PC-9 (cell line): ENCODE measurements around the gene CDH15. TPM values are rescaled to one million over a fixed set of nuclear protein-coding genes. Genes with fewer than 3 reads are reported as not detected.

ENCODE experiments used
- BruUV-seq: library from RNA; stranded (reverse); fragments of 400-500 nt; replicated peaks from 2 replicates; lab custom pipeline; 2021; lab: Mats Ljungman, UMichigan
- CTCF ChIA-PET: fragments of 300-600 bp; sonication (Branson Sonifier 250); formaldehyde crosslinking; loops from one replicate; lab custom pipeline; 2022; ENCODE audit warnings: antibody characterized with exemption; lab: Charles Lee
- POLR2A ChIA-PET: fragments of 300-600 bp; sonication (Branson Sonifier 250); formaldehyde crosslinking; loops from one replicate; lab custom pipeline; 2022; ENCODE audit warnings: antibody characterized with exemption; ENCODE audit not compliant: unreplicated experiment; lab: Charles Lee
- DNase-seq, 2 experiments: peaks; one replicate each; pipeline versions ENCODE4 v3.0.0 to v3.0.0-alpha.2; 2015 to 2022; ENCODE audit warnings: mixed read lengths in 1 of 2
- H2AFZ ChIP-seq: fragments of 200-600 bp; sonication (generic); 2 replicates; pipeline ENCODE4 v1.8.1; 2017; ENCODE audit warnings: antibody characterized with exemption
- H3F3A ChIP-seq: fragments of 200-600 bp; sonication (generic); 2 replicates; pipeline ENCODE4 v1.8.1; 2017; ENCODE audit warnings: antibody characterized with exemption, mild to moderate bottlenecking, low read depth; ENCODE audit not compliant: insufficient read depth
- H3K27ac ChIP-seq: fragments of 200-600 bp; sonication (generic); 2 replicates; pipeline ENCODE4 v1.6.1; 2016; ENCODE audit warnings: mixed run types
- H3K27me3 ChIP-seq: fragments of 200-600 bp; sonication (generic); 2 replicates; pipeline ENCODE4 v1.6.1; 2016; ENCODE audit warnings: low read depth, mixed run types; ENCODE audit not compliant: insufficient read depth
- H3K36me3 ChIP-seq: fragments of 200-600 bp; sonication (generic); 2 replicates; pipeline ENCODE4 v1.6.1; 2016; ENCODE audit warnings: low read depth, mixed run types
- H3K4me1 ChIP-seq: fragments of 200-600 bp; sonication (generic); replicated peaks from 2 replicates; pipeline ENCODE4 v1.6.1; 2016; ENCODE audit warnings: mixed run types; ENCODE audit not compliant: insufficient read depth
- H3K4me2 ChIP-seq: fragments of 200-600 bp; sonication (generic); 2 replicates; pipeline ENCODE4 v1.6.1; 2017; ENCODE audit warnings: mixed run types
- H3K4me3 ChIP-seq: fragments of 200-600 bp; sonication (generic); 2 replicates; pipeline ENCODE4 v1.6.1; 2016; ENCODE audit warnings: mixed run types
- H3K79me2 ChIP-seq: fragments of 200-600 bp; sonication (generic); 2 replicates; pipeline ENCODE4 v1.6.1; 2017; ENCODE audit warnings: low read depth, mixed run types
- H3K9me2 ChIP-seq: fragments of 200-600 bp; sonication (generic); 2 replicates; pipeline ENCODE4 v1.8.1; 2017; ENCODE audit warnings: mild to moderate bottlenecking; ENCODE audit not compliant: insufficient read depth
- H3K9me3 ChIP-seq: fragments of 200-600 bp; sonication (generic); 2 replicates; pipeline ENCODE4 v1.8.1; 2016; ENCODE audit warnings: low read depth; ENCODE audit not compliant: insufficient read depth
- H4K20me1 ChIP-seq: fragments of 200-600 bp; sonication (generic); 2 replicates; pipeline ENCODE4 v1.8.1; 2017; ENCODE audit not compliant: insufficient read depth
- EZH2 ChIP-seq: fragments of 200-600 bp; sonication (generic); IDR thresholded peaks from 2 replicates; pipeline ENCODE4 v1.8.0; 2017; ENCODE audit warnings: antibody characterized with exemption, low read depth
- intact Hi-C: fragments of 100-400 bp; cut with micrococcal nuclease; formaldehyde crosslinking; loops from one replicate; pipeline ENCODE4 v1.10.0; 2022; ENCODE audit not compliant: unreplicated experiment
- total RNA-seq: library from RNA; stranded (reverse); gene quantifications from 2 replicates; pipeline ENCODE4 v1.2.3, GENCODE V29; 2021
- TF ChIP-seq, protein P1 (sequence below): fragments of 200-600 bp; sonication (generic); conservative IDR thresholded peaks from 2 replicates; pipeline ENCODE4 v1.6.1; 2017; ENCODE audit warnings: mixed run types, antibody characterized with exemption, mild to moderate bottlenecking, moderate library complexity

Gene CDH15
- total RNA-seq, 1 experiment from 2014 or later: not detected

DNA sequence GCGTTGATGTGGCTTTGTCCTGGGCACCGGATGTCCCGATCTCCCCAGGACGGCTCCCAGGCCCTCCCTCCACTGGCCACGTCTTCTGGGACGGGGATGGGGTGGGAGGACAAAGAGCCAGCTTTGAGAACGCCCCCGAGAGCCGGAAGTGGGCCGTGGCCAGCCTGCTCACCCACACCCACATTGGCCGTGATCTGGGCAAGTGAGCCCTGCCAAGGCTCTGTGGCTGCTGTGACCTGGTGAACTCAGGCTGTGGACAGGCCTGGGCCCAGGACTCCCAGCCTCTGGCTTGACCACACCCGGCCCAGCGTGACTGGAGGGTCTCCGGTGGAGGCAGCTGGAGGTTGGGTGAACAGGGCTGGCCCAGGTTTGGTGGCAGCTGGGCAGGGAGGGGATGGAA is 3.3 kb downstream of the CDH15 start:
- H3K36me3 ChIP-seq: no peaks in the 10 kb centered on the region
- ChIA-PET POLR2A (no interaction called here), CTCF (interaction anchor here (0.5 kb wide), 1 partner anchor 156 kb away, joined by 5 read pairs; no protein-coding TSS in a partner anchor)
- no peaks in the 10 kb centered on the region for H3K9me2 ChIP-seq
- no peak overlapping the region for H2AFZ ChIP-seq
- no peak overlapping the region for H3K27ac ChIP-seq
- H3K4me1 ChIP-seq: peaks cover 11% of the 10 kb centered on the region
- H3F3A ChIP-seq: peaks cover 11% of the 10 kb centered on the region; the same call in 1 of the 2 replicates
- no peaks in the 10 kb centered on the region for H3K79me2 ChIP-seq
- H4K20me1 ChIP-seq: no peaks in the 10 kb centered on the region; the same call in none of the 2 replicates
- intact Hi-C loops: loop anchor here (10.0 kb wide), 1 partner anchor 720 kb away; the partner anchor contains the start of gene ZFPM1
- no TSS peak for BruUV-seq
- DNase-seq: no peak
- no peaks in the 10 kb centered on the region for H3K9me3 ChIP-seq
- H3K27me3 ChIP-seq: peaks cover 35% of the 10 kb centered on the region
- TF ChIP-seq, protein P1, sequence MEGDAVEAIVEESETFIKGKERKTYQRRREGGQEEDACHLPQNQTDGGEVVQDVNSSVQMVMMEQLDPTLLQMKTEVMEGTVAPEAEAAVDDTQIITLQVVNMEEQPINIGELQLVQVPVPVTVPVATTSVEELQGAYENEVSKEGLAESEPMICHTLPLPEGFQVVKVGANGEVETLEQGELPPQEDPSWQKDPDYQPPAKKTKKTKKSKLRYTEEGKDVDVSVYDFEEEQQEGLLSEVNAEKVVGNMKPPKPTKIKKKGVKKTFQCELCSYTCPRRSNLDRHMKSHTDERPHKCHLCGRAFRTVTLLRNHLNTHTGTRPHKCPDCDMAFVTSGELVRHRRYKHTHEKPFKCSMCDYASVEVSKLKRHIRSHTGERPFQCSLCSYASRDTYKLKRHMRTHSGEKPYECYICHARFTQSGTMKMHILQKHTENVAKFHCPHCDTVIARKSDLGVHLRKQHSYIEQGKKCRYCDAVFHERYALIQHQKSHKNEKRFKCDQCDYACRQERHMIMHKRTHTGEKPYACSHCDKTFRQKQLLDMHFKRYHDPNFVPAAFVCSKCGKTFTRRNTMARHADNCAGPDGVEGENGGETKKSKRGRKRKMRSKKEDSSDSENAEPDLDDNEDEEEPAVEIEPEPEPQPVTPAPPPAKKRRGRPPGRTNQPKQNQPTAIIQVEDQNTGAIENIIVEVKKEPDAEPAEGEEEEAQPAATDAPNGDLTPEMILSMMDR: no peak
- no peak for TF ChIP-seq EZH2
- H3K4me2 ChIP-seq: no peak overlapping the region
- H3K4me3 ChIP-seq: no peak overlapping the region

DNA sequence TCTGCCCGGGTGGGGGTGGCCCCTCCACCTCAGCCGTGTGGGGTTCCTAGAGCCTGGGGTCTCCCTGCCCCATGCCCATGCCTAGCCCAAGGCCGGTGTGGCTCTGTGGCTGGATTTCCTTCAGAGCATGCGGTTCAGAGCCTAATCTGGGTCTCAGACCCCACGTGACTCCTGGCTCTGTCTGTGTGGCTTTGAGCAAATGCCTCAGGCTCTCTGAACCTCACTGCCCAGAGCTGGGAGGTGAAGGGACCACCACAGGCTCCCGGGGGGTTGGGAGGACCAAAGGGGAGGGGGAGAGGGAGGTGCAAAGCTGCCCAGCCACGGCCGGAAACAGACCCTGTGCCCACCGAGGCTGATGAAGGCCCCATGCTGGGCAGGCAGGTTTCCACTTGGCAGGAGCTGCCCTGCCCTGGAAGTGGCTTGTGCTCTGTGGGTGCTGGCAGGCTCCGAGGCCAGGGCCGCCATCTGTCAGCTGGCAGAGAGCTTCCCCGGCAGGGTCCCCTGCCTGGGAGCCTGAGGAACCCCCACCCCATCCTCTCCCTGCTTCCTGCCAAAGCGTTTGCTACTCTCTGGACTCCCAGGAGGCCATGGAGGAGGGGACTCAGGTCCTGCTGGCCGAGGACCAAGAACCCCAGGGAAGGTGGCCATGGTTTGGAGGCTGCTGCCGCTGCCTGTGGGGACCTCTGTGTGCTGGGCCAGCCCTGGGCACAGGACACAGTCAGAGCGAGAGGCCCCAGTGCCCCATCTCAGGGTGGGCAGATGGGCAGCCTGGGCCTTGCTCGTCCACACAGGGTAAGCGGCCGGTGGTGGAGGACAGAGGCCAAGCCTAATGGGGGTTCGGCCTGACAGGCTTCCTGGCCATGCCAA is 4.0 kb downstream of the CDH15 start:
- intact Hi-C loops: loop anchor here (10.0 kb wide), 1 partner anchor 721 kb away; the partner anchor contains the start of gene ZFPM1
- Histone ChIP-seq H3K27ac (no peak overlapping the region), H3K4me1 (peaks cover 11% of the 10 kb centered on the region), H3F3A (peaks cover 6% of the 10 kb centered on the region; the same call in 1 of the 2 replicates), H3K79me2 (no peaks in the 10 kb centered on the region), H3K4me2 (no peak overlapping the region), H3K9me3 (no peaks in the 10 kb centered on the region), H2AFZ (no peak overlapping the region), H3K27me3 (peaks cover 35% of the 10 kb centered on the region), H3K9me2 (no peaks in the 10 kb centered on the region), H4K20me1 (no peaks in the 10 kb centered on the region; the same call in none of the 2 replicates), H3K36me3 (no peaks in the 10 kb centered on the region), H3K4me3 (no peak overlapping the region)
- BruUV-seq: no TSS peak
- no peak for TF ChIP-seq EZH2
- TF ChIP-seq, protein P1: no peak
- no peak for DNase-seq
- POLR2A ChIA-PET: no interaction called here
- CTCF ChIA-PET: interaction anchor here (0.5 kb wide), 1 partner anchor 155 kb away, joined by 5 read pairs; no protein-coding TSS in a partner anchor

DNA sequence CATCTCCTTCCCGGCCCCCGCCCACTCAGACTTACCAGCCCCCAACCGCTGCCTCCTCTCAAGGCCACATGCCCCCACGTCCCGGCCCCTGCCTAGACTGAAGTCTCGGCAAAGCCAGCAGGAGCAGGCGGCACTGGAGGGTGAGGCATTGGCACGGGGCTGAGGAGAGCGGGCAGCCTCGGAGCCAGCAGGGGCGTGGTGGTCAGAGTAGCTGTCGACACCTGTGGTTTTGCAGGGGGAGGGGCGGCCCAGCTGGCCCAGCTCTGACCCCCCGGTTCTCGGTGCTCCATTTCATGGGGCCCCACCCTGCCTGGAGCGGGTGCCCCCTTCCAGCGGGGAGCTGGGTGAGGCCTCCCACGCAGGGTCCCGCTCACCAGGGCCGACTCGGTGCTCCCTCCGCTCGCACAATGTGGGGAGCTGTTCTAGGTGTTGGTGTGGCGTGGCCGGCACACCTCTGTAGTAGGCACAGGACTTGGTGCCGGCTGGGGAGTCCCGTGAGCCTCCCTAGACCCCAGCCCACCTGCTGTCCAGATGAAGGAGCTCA is 4.7 kb downstream of the CDH15 start:
- H3K27me3 ChIP-seq: peaks cover 35% of the 10 kb centered on the region
- H3K4me1 ChIP-seq: 0 out of 2 replicates have a peak, but pooled peaks cover 5% of the 10 kb centered on the region
- 0 out of 2 replicates have a peak, but pooled peaks cover 3% of the 10 kb centered on the region for H3F3A ChIP-seq
- DNase-seq: no peak
- intact Hi-C loops: loop anchor here (10.0 kb wide), 1 partner anchor 721 kb away; the partner anchor contains the start of gene ZFPM1
- CTCF ChIA-PET: no interaction called here
- no peak overlapping the region for H2AFZ ChIP-seq
- no peak for TF ChIP-seq EZH2
- H3K79me2 ChIP-seq: no peaks in the 10 kb centered on the region
- no peaks in the 10 kb centered on the region for H3K9me2 ChIP-seq
- no peak overlapping the region for H3K4me2 ChIP-seq
- no peak overlapping the region for H3K27ac ChIP-seq
- H3K4me3 ChIP-seq: no peak overlapping the region
- no peaks in the 10 kb centered on the region for H3K36me3 ChIP-seq
- H3K9me3 ChIP-seq: no peaks in the 10 kb centered on the region
- POLR2A ChIA-PET: no interaction called here
- no TSS peak for BruUV-seq
- H4K20me1 ChIP-seq: no peaks in the 10 kb centered on the region; the same call in 1 of the 2 replicates
